Measurements from ENCODE around the gene GABBR2. TPM values are rescaled to one million over a fixed set of nuclear protein-coding genes. Genes with fewer than 3 reads are reported as not detected.

The GABBR2 gene
- total RNA-seq, 1 donor from 2014 or later = 0.84 TPM

DNA sequence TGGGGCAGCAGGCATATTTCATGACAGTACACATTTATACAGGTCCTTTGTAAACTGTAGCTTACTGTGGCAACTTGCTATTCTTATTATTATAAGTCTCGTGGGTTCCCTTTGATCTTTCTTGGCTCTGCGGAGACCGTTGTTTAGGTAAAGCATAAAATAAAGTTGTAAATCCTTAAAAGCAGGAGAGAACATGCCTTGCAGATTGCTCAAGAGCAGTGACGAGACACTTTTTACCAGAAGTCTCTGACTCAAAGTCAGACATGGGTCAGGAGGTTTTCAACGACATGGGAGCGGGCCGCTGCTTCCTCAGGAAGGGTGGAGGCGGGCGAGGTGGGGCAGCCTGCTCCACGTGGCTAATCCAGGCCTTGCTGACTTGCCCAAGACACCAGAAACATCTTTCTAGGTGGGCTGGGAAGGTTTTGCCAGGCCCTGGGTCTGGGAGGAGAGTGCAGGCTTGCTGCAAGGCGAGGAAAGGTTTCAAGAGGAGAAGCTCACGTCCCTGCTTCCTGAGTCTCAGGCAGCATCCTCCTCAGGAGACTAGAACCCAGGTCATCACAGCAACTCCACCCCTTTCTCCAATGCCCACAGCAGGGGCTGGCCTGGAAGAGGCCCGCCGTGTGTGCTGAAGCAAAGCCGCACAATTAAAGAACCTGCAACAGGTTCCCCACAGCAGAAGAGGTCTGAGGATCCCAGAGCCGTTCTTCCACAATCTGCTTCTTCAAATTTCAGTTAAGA lies 459.8 kb downstream of the GABBR2 start:
- H3K9me3 ChIP-seq = no peaks in the 10 kb centered on the region
- H3K4me1 ChIP-seq = peaks cover 51% of the 10 kb centered on the region
- H3K27me3 ChIP-seq = no peaks in the 10 kb centered on the region
- peaks cover 25% of the 10 kb centered on the region for H3K36me3 ChIP-seq
- intact Hi-C loops (cut with DNase I) = no loop called here
- ATAC-seq (peak; percentile 88), DNase-seq (peak; percentile 94)
- no peak overlapping the region for H3K4me3 ChIP-seq
- peak overlapping the region; percentile 85 for H3K27ac ChIP-seq
- TF ChIP-seq, protein P1, sequence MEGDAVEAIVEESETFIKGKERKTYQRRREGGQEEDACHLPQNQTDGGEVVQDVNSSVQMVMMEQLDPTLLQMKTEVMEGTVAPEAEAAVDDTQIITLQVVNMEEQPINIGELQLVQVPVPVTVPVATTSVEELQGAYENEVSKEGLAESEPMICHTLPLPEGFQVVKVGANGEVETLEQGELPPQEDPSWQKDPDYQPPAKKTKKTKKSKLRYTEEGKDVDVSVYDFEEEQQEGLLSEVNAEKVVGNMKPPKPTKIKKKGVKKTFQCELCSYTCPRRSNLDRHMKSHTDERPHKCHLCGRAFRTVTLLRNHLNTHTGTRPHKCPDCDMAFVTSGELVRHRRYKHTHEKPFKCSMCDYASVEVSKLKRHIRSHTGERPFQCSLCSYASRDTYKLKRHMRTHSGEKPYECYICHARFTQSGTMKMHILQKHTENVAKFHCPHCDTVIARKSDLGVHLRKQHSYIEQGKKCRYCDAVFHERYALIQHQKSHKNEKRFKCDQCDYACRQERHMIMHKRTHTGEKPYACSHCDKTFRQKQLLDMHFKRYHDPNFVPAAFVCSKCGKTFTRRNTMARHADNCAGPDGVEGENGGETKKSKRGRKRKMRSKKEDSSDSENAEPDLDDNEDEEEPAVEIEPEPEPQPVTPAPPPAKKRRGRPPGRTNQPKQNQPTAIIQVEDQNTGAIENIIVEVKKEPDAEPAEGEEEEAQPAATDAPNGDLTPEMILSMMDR (IDR thresholded peaks at IDR 0.05) = no peak

DNA sequence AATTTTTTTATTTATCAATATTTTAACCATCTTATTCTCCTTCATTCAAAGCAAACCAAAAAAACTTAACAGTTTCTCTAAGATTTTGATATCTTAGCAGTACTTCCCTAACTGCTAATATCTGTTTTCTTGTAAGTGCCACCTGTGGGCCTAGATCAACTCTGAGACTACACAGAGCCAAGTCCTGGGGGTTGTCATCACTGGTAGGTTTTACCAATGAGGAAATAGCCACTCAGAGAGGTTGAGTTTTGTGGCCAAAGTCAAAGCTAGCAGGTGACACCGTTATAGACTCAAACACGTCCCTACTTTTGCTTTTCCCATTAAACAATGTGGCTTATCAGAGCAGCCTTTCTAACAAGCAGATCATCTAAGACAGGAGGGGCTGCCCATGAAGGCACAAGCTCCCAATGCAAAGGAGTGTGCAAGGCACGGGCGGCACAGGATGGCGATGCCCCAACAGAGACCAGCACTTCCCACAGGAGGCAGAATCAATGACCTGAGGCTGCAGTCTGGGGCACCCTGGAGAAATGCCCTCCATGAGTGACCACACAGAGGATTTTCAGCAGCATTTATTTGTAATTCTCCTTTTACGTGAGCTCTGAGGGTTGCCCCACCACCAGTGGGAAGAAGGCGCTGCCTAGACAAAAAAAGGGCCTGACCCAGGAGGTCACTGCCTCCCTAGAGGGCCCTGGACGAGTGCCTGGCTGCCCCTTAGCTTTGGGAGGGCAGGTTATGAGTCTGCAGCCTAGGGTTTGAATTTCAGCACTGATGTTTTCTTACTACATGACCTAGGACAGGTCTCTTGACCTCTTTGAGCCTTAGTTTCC lies 460.7 kb downstream of the GABBR2 start:
- DNase-seq (no peak), ATAC-seq (peak; percentile 8)
- H3K4me1 ChIP-seq = peaks cover 51% of the 10 kb centered on the region
- no peaks in the 10 kb centered on the region for H3K27me3 ChIP-seq
- TF ChIP-seq, protein P1 (IDR thresholded peaks at IDR 0.05) = no peak
- no peaks in the 10 kb centered on the region for H3K9me3 ChIP-seq
- peaks cover 33% of the 10 kb centered on the region for H3K36me3 ChIP-seq
- peak overlapping the region; percentile 85 for H3K27ac ChIP-seq
- no peak overlapping the region for H3K4me3 ChIP-seq
- intact Hi-C loops (cut with DNase I) = no loop called here

DNA sequence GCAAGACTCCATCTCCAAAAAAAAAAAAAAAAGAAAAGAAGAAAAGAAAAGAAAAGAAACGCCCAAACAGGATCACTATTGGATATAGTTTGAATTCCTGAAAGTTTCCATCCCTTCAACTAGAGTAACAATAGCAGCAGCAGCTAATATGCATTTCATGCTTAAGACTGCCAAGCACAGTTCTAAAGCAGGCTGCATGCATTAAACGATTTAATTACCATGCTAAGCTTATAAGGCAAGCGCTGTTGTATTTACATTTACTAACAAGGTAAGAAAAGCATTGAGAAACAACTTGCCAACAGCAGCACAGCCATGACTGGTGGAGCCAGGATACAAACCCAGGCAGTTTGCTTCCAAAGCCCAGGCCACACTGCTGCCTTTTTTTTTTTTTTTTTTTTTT lies 466.3 kb downstream of the GABBR2 start:
- ATAC-seq (no peak), DNase-seq (no peak)
- Histone ChIP-seq H3K27me3 (no peaks in the 10 kb centered on the region), H3K9me3 (no peaks in the 10 kb centered on the region), H3K36me3 (peaks cover 39% of the 10 kb centered on the region), H3K4me3 (no peak overlapping the region), H3K4me1 (peaks cover 10% of the 10 kb centered on the region), H3K27ac (no peak overlapping the region)
- intact Hi-C loops (cut with DNase I) = no loop called here
- TF ChIP-seq, protein P1 (IDR thresholded peaks at IDR 0.05) = no peak

DNA sequence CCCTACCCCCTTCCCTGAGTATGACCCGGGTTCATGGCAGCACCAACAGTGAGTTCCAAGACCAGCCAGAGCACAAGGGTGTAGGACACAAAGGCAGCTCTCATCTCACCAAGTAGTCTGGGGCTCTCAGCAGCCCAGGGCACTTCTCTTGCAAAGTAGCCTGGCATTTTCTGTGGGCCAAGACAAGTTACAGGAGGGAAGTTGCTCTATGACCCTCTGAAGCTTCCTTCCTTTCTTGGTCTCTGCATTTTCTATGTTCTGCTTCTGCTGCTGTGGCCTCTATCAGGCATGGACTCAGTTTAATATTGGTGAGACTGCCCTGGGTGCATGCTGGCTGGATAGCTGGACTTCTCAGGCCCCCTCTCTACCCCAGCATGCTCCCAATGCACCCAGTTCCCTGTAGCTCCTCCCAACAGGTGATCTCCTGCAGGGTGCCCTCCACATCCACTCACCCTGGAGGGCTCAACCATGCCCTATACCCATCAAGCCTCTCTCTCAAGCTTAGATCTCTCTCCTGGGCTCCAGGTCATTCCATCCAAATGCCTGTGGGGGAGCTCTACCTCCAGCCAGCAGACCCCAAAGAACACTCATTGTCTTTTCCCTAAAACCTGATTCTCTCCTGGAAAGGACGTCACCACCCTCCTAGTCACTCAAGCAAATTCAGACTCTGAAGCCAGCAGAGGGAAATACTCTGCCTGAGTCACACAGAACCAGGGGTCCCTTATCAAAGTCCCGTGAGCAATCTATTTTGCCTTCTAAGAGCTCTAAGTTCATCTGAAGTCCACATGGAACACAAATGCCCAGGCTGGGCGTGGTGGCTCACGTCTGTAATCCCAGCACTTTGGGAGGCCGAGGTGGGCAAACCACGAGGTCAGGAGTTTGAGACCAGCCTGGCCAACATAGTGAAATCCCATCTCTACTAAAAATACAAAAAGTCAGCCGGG lies 467.1 kb downstream of the GABBR2 start:
- intact Hi-C loops (cut with DNase I) = no loop called here
- H3K4me1 ChIP-seq = peaks cover 4% of the 10 kb centered on the region
- ATAC-seq (peak; percentile 63), DNase-seq (no peak)
- no peaks in the 10 kb centered on the region for H3K9me3 ChIP-seq
- no peaks in the 10 kb centered on the region for H3K27me3 ChIP-seq
- H3K36me3 ChIP-seq = peaks cover 39% of the 10 kb centered on the region
- H3K4me3 ChIP-seq = no peak overlapping the region
- TF ChIP-seq, protein P1 (IDR thresholded peaks at IDR 0.05) = no peak
- no peak overlapping the region for H3K27ac ChIP-seq

DNA sequence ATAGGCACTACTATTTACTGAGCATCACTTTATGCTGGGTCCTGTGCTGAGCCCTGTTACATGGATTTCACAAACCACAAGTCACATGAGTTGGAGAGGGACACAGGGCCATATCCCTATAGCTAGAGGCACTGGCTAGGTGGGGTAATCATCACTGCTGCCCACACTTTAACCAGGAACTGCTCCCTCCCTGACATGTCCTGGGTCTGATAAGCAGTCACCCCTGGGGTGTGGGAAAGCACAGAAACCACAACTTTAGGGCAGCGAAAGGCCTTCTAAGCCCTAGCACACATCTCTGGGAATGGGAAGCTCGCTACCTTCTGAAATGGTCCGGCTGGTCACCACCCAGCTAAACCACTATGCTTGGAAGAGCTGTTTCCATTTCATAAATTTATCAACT lies 468.3 kb downstream of the GABBR2 start:
- intact Hi-C loops (cut with DNase I) = no loop called here
- TF ChIP-seq, protein P1 (IDR thresholded peaks at IDR 0.05) = no peak
- Histone ChIP-seq H3K36me3 (peaks cover 36% of the 10 kb centered on the region), H3K27ac (no peak overlapping the region), H3K4me3 (no peak overlapping the region), H3K27me3 (no peaks in the 10 kb centered on the region), H3K9me3 (no peaks in the 10 kb centered on the region), H3K4me1 (peaks cover 4% of the 10 kb centered on the region)
- DNase-seq (no peak), ATAC-seq (peak; percentile 91)
